Middle frontal gyrus (tissue), 1 donor: ENCODE results near the gene ITGB8.
"Not testable (repeated sequence)": the region's sequence is repeated elsewhere in the genome, so short reads cannot be mapped to it uniquely, and the experiment has no call there.

ENCODE experiments used
- DNase-seq: peaks from one replicate; pipeline ENCODE4 v3.0.0-alpha.2; 2015; ENCODE audit warnings: low spot score; ENCODE audit errors: extremely low spot score

The ITGB8 gene

GRCh38 chr7:20330239-20330927 is at the start of gene ITGB8:
Gene ITGB8 (plus strand): TSS chr7:20330900. CDS start chr7:20331807, 907 bp downstream.
- DNase-seq = peak; percentile 83

GRCh38 chr7:20282959-20283358 is 47.7 kb upstream of the ITGB8 start:
- DNase-seq = no peak

GRCh38 chr7:20283385-20283784 is 47.3 kb upstream of the ITGB8 start:
- no peak for DNase-seq

GRCh38 chr7:20284003-20284770 is 46.5 kb upstream of the ITGB8 start:
- DNase-seq = no peak

DNA sequence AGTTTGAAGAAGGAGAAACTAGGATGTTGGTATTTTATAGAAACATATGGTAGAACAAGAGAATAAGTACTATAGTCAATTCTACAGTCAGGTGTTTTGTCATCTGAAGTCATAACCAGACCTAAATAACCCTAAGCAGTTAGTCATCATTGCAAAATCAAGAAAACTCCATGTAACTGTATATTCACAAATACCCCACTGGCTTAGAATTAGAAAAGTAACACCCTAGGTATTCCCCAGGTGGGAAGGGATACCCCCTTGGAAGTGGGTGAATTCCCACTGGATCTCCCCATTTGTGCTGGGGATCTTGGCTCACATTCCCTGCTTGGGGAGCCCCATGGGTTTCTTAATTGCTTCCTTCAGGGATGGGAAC is 45.9 kb upstream of the ITGB8 start:
- DNase-seq = no peak

DNA sequence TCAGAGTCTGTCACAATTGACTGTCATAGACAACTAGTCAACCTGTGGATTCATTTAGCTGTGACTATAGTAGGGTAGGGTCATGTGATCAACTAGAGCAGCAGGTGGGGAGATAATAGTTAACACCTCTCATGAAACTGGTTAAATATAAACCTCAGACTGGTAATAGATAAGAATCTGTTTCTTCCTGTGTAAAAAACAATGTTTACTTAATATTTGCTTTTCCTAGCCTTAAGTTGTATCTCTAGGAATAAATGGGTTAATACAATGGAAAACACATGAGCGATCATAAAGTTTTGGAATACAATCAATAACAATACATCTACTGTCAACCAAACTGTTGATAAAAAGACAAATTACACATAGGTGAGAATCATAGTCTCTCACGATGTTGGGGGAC is 43.4 kb upstream of the ITGB8 start:
- DNase-seq = no peak

DNA sequence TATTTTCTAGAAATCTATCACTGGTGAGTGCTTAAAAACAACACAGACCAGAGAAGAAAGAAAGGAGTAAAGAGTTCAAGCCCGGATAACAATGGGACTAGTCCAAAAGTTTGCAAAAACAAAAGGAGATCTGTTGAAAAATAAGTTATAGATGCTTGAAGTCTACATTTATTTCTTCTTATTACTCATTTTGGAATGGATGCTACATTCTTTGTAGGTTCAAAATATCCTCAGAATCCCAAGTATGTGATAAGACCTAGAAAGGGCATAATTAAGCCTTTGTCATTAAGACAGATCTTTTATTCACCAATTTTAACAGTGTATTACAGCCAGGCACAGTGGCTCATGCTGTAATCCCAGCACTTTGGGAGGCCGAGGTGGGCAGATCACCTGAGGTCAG is 42.7 kb upstream of the ITGB8 start:
- DNase-seq = no peak

GRCh38 chr7:20290505-20291111 is 40.1 kb upstream of the ITGB8 start:
- DNase-seq = no peak

- DNase-seq = no peak
These were observed 37.4 kb upstream of the ITGB8 start for GRCh38 chr7:20293336-20293735.

DNA sequence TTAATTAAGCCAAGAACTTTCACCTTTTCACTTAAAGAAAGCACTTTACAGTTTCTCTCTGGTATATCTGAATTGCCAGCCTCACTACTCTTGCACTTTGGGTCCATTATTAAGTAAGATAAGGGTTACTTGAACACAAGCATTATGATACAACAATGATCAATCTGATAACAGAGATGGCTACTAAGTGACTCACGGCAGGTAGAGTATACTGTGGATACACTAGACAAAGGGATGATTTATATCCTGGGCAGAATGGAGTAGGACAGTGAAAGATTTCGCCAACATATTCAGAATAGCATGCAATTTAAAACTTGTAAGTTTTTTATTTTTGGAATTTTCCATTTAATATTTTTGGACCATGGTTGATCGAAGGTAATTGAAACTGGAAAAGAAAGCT is 34.3 kb upstream of the ITGB8 start:
- no peak for DNase-seq

DNA sequence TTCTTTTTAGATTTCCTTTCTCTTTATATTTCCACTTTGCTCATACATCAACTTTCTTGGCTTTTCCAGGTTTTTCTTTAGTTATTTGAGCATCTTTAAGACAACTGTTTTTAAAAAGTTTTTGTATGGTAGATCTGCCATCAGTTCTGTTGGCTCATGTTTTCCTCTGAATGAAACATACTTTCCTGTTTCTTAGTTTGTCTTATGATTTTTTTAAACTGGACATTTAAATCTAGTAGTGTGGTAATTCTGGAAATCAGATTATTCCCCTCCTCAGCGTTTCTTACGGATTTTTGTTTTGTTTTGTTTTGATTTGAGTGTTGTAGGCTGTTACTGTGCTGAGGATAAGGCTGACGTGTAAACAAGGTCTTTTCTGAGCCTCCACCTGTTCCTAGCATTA is 33.8 kb upstream of the ITGB8 start:
- no peak for DNase-seq

GRCh38 chr7:20298486-20298901 is 32.2 kb upstream of the ITGB8 start:
- DNase-seq = no peak

DNA sequence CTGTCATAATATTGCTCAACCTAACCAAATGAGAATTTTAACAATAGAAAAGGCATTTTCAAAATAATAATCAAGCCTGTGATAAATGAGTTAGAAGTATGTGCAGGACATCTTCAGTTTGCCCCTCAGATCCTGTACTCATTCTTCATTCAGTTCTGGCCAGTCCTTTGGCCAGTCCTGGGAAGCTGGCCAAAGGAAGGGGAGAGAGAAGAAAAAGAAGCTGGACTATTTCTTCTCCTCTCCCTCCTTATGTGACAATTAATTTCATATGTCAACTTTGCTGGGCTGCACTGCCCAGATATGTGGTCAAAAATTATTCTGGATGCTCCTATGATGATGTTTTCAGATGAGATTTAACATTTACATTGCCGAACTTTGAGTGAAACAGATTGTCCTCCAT is 31.6 kb upstream of the ITGB8 start:
- DNase-seq = no peak

DNA sequence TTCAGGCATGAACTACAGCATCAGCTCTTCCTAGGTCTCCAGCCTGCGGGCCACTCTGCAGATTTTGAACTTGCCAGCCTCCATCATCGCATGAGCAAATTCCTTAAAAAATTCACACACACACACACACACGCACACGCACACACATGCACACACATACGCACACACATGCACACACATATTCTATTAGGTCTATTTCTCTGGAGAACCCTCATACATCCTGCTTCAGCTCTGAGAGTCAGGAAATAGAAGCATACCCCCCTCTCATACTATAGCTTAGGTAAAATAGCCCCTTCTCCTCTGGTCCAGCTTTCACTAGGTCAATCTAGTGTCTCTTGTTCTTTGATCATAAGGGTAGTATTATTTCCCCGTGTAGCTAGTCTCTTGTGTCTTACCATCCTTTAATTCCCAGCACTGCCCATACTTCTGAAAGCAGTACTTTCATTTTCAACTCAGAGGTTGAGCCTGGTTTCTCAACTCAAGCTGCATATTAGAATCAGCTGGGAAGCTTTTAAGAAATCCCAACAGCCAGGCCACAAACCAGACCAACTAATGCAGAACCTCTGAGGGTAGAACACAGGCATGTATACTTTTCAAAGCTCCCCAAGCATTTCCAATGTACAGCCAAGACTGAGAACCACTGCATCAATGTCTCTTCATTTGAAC is 30.9 kb upstream of the ITGB8 start:
- no peak for DNase-seq

GRCh38 chr7:20301311-20301939 is 29.3 kb upstream of the ITGB8 start:
- no peak for DNase-seq

DNA sequence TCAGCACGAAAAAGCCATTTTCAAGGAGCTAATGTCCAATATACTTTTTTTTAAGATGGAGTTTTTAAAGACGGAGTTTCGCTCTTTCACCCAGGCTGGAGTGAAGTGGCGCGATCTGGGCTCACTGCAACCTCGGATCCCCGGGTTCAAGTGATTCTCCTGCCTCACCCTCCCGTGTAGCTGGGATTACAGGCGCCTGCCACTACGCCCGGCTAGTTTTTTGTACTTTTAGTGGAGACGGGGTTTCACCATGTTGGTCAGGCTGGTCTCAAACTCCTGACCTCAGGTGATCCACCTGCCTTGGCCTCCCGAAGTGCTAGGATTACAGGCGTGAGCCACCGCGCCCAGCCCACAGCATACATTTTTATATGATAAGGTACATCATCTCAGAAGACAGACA is 28.4 kb upstream of the ITGB8 start:
- DNase-seq = not testable (repeated sequence)

GRCh38 chr7:20302891-20303290 is 27.8 kb upstream of the ITGB8 start:
- no peak for DNase-seq

DNA sequence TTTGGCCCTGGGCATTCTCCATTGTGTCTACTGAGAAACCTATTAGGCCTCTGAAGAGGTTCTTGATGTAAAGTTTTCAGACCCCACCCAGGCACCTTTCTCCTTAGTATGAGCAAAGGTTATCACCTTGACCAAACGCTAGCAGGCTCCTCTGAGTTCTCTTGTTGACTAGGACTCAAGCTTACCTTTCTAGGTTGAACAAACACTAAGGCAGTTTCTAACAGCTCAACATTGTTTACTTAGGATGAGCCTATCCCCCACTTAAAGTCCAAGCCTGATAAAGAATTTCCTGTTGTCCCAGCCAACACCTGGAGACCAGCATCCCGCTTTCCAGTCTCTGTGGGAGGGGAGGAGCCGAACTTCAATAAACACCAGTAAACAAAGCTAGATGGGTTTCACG is 26.3 kb upstream of the ITGB8 start:
- DNase-seq = no peak

DNA sequence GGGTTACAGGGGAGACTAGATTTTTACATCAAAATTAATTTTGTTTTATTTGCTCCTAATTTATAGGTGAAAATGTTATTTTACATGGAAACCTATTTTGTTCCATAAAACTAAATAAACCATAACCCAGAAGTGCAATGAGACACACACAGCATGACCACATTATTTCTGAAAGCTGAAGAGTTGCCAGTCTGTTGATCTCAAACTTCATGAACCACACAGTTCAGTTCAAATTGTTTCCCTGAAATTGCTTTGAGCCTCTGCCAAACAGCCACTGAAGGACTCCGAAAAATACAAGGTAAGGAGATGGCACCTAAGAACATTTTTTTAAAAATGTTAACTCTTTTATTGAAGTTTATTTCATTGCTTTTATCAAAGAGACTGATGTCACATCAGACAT is 25.0 kb upstream of the ITGB8 start:
- no peak for DNase-seq

DNA sequence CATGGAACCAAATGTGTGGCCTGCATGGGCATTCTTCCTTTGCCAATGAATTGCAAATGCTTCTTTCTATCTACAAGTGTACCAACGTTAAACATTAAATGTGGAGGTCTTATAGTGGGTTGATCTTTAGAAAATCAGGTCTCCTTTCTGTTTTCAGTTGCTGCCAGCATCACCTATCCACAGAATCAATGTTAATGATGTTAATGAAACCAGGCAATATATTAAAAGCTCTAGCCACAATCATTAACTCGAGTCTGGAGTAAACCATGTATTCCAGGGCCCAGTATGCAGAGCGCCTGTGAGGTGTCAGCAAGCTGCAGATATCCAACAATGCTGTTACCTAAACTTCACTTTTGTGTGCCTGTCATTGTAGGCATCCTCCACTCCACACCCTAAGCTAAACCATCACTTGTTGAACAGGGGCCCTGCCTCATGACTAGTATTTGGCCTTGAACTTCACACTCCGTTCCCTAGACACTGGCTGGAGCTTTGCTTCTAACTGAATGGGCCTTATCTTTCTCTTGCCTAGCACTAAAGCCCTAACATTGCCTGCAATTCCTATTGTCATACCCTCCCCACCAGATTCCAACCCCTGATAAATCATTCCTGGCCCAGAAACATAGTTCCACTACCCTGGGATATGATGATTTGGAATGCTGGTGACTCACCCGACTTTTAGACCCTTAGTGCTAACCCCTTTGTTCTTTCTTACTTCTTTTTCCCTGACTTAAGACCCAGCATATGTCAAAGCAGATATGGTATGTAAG is 24.3 kb upstream of the ITGB8 start:
- DNase-seq = no peak

DNA sequence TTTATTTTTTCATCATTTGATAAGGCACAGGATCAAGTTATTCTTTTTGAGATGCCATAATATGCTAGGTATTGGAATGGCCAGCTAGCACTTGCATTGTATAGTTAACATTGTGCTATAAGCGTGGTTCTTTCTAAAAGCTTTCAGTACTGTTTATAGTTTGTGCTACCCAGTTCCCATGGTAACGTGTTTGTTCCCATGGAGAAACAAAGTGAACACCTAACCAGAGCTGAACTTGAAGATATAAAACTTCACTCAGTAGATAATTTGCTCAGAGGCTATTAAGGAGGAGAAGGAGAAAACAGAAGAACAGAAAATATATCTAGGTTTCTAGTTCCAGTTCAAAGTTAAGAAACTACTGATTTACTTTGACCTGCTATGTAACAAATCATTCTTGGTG is 23.6 kb upstream of the ITGB8 start:
- no peak for DNase-seq
